Astrocyte (in vitro differentiated cells and primary cell): Measurements from ENCODE around the gene ZNF341.

Experiments used
- CTCF ChIP-seq: IDR thresholded peaks from 2 replicates; pipeline ENCODE4 v1.5.1; 2011; ENCODE audit warnings: low read depth, mild to moderate bottlenecking, inconsistent platforms, low read length, moderate library complexity; ENCODE audit not compliant: insufficient read depth
- EZH2 ChIP-seq: IDR thresholded peaks from 2 replicates; pipeline ENCODE4 v1.6.1; 2012; ENCODE audit warnings: mild to moderate bottlenecking, low read length, inconsistent platforms; ENCODE audit not compliant: insufficient read depth

- no peak for TF ChIP-seq EZH2
- TF ChIP-seq CTCF, result no peak
Observed at GRCh38 chr20:33703498-33704137, 28.2 kb upstream of the ZNF341 start.
